HPDE6-E6E7 (cell line): ENCODE data around the gene SLC31A1.
A peak's percentile ranks its signal among the peaks of the same experiment; 100 is the strongest.

Source experiments
- DNase-seq: peaks from one replicate; pipeline ENCODE4 v3.0.0; 2011; ENCODE audit warnings: missing footprints; ENCODE audit errors: extremely low spot score

Gene SLC31A1

DNA sequence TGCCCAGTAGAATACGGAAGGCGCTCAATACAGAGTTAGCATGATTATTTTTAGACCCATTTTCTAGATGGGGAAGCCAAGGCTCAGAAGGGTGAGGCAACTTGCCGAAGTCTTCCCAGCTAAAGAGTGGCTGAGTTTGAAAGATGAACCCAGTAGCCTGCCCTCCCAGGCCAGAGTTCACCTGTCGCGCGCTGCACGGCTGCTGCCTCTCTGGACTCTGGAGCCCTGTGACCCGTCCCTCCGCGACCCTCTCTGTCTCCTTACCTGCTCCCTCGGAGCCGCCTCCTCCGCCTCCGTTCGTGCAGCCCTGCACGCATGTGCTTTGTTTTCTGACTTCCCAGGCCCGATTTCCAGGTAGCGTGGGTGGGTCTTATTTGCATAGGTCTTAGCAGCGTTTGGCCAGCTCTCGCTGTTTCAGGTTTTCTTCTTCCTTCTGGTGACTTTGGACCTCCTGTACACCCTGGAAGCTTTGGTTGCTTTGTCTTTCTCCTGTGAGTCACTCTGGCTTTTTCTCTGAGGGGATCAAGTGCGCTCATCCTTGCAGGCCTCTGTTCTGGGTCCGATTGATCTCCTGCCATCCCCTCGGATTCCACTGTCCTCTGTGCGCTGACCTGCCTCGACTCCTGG, 81.6 kb downstream of the SLC31A1 start, which contains the start of gene RNF183:
Gene RNF183, minus strand, starts transcription at position 585 of the 627 bp plus-strand sequence. CDS start 5,192 bp downstream, outside the sequence.
- no peak for DNase-seq

DNA sequence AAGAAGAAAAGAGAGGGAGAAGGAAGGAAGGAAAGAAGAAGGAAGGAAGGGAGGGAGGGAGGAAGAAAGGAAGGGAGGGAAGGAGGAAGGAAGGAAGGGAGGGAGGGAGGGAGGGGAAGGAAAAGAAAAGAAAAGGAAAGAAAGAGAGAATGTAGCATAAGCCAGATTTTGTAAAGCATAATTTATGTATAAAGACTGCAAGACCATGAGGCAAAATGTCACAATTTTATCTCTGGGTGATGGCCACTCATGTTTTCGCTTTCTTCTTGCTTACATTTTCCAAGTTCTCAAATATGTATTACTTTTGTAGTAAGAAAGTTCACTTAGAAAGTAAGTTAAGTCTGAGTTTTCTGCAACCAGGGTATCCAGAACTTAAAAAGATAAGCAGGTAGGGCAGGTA, 85.2 kb downstream of the SLC31A1 start:
- DNase-seq, result no peak

DNA sequence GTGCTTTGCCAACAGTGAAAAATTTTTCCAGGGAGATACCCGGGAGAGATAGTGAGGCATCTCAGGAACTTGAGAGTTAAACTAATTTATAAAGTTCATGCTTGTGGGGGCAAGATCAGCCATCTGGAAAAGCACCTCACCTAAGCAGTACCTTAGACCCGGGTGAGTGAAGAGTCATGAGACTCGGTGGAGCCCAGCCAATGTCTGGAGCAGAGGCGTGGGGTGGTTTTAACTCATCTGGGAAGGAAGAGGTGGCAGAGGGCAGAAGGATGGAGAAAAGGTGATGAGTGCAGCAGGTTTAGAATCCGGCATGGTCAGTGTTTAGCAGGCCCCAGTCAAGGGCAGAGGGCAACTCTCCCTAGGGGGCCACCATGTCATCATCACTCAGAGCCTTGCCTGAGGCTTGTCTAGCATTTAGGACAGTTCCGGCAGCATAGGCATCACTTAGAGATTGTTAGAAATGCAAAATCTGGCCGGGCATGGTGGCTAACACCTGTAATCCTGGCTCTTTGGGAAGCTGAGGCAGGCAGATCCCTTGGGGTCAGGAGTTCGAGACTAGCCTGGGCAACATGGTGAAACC, 86.1 kb downstream of the SLC31A1 start:
- no peak for DNase-seq

DNA sequence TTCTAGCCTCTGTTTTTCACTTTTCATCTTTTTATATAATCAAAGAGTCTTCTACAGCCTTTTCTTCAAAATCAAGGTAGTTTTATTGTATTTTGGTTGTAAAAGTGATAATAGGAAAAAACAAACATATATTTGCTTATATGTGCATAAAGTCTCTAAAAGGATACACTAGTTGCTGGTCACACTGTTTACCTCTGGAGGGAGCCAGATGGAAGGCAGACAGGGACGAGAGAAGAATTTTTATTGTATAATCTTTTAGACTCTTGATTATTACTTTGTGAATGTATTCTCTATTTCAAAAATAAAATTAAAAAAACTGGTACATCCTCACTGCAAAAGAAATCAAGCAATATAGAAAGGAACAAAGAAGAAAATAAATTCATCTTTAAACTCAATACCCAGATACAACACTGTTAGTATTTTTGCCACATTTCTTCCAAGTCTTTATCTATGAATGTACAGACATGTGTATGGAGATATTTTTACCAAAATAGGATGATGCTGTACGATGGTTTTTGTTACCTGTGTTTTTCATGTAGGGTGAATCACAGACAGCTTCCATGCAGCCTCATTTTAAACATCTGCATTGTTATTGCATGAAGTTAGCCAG, 88.0 kb downstream of the SLC31A1 start:
- peak; percentile 33 for DNase-seq

DNA sequence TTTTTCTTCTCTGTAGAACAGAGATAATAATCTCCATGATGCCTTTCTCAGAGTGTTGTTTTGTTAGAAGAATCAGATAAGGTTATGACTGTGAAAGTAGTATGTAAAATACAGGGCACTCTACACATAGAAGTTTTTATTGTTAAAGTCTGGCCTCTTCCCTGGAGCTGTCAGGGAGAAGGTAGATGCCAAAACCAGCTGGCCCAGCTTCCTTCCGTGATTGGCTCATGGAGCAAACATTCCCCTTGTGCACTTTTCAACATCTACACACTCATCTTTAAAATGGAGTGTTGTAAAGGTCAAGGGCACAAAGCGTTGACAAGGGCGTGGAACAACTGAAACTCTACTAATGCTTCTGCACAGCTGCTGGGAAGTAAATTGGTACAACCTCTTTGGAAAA, 89.2 kb downstream of the SLC31A1 start:
- no peak for DNase-seq

DNA sequence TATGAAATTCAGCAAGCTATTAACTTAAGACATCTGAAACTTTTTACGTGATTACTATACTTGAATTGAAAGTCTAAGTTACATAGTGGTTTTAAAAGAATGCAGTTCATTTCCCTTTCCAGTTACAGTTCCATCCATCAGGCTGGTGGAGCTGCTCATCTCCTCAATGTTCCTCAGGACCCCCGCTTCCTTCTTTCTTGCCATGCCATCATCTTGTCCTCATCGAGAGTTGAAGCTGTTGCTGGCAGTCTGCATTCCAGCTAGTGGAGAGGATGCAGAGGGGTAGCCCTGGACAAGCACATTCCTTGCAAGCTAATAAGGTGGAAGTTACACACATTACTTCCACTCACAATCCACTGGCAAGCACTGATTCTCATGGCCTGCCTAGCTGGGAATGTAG, 90.6 kb downstream of the SLC31A1 start:
- no peak for DNase-seq

DNA sequence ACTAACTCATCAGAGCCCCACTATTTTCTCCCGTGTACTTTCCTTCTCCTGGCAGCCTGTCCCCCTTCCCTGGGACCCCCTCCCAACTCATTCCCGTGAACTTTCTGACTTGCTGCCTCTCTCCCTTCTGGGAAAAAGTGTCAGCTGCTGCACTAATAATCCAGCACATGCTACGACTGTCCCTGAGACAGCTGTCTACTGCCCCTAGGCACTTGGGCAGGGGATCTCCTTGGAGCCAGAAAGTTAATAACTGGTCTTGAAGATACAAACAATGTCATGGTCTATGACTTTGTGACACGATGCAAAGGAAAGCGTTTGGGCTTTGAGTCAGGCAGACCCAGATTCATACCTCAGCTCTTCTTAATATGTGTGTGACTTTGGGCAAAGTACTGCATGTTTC, 91.9 kb downstream of the SLC31A1 start:
- DNase-seq, result no peak
